Neuronal stem cell (in vitro differentiated cells): ENCODE measurements around the gene TAMM41.
A peak's percentile ranks its signal among the peaks of the same experiment; 100 is the strongest.
"Not testable (repeated sequence)": the region's sequence is repeated elsewhere in the genome, so short reads cannot be mapped to it uniquely, and the experiment has no call there.

Source experiments
- DNase-seq: peaks from one replicate; pipeline ENCODE4 v3.0.0-alpha.2; 2013; ENCODE audit warnings: low spot score
- H2AFZ ChIP-seq: one replicate; pipeline ENCODE4 v1.6.1; 2013; ENCODE audit warnings: mild to moderate bottlenecking, low read length, inconsistent platforms
- H2AK5ac ChIP-seq: 2 replicates; pipeline ENCODE4 v1.6.1; 2013; ENCODE audit warnings: low read depth, mild to moderate bottlenecking, inconsistent platforms, low read length, moderate library complexity, mixed read lengths
- H2BK120ac ChIP-seq: 2 replicates; pipeline ENCODE4 v1.6.1; 2013; ENCODE audit warnings: low read depth, mild to moderate bottlenecking, inconsistent platforms, low read length, moderate library complexity, mixed read lengths
- H2BK12ac ChIP-seq: one replicate; pipeline ENCODE4 v1.6.1; 2013; ENCODE audit warnings: low read length, inconsistent platforms
- H2BK15ac ChIP-seq: 2 replicates; pipeline ENCODE4 v1.6.1; 2013; ENCODE audit warnings: mild to moderate bottlenecking, low read length, inconsistent platforms, mixed read lengths
- H2BK5ac ChIP-seq: one replicate; pipeline ENCODE4 v1.6.1; 2013; ENCODE audit warnings: inconsistent platforms, mild to moderate bottlenecking, low read length, moderate library complexity
- H3K14ac ChIP-seq: one replicate; pipeline ENCODE4 v1.6.1; 2013; ENCODE audit warnings: low read length, inconsistent platforms
- H3K18ac ChIP-seq: 2 replicates; pipeline ENCODE4 v1.6.1; 2013; ENCODE audit warnings: low read length, inconsistent platforms
- H3K23ac ChIP-seq: 2 replicates; pipeline ENCODE4 v1.6.1; 2013; ENCODE audit warnings: low read depth, mild to moderate bottlenecking, mixed read lengths, low read length, inconsistent platforms; ENCODE audit not compliant: poor library complexity
- H3K27ac ChIP-seq: replicated peaks from 3 replicates; pipeline ENCODE4 v1.5.1; 2013; ENCODE audit warnings: low read length, inconsistent platforms
- H3K27me3 ChIP-seq, 3 experiments: 2 replicates each; pipeline ENCODE4 v1.6.1; 2013; ENCODE audit warnings: low read length in 3 of 3, mild to moderate bottlenecking in 2 of 3, inconsistent platforms in 1 of 3, low read depth in 1 of 3, mixed read lengths in 1 of 3, moderate library complexity in 1 of 3; ENCODE audit not compliant: control insufficient read depth in 3 of 3, insufficient read depth in 3 of 3
- H3K36me3 ChIP-seq, 2 donors: replicated peaks in 1 of 2; 2 replicates each; pipeline ENCODE4 v1.6.1; 2013; ENCODE audit warnings: low read length in 2 of 2; ENCODE audit not compliant: control insufficient read depth in 2 of 2, insufficient read depth in 2 of 2
- H3K4ac ChIP-seq: 2 replicates; pipeline ENCODE4 v1.6.1; 2013; ENCODE audit warnings: inconsistent platforms, mild to moderate bottlenecking, low read length, moderate library complexity
- H3K4me1 ChIP-seq, 2 donors: 1 replicate in 1 of 2; 2 replicates in 1 of 2; pipeline ENCODE4 v1.6.1; 2013; ENCODE audit warnings: low read length in 2 of 2, low read depth in 1 of 2; ENCODE audit not compliant: control insufficient read depth in 2 of 2, insufficient read depth in 1 of 2
- H3K4me2 ChIP-seq: one replicate; pipeline ENCODE4 v1.6.1; 2013; ENCODE audit warnings: mild to moderate bottlenecking, low read length, inconsistent platforms; ENCODE audit not compliant: insufficient read depth, poor library complexity, severe bottlenecking
- H3K4me3 ChIP-seq, 2 donors: 2 replicates each; pipeline ENCODE4 v1.5.1; 2013; ENCODE audit warnings: low read length in 2 of 2, mild to moderate bottlenecking in 2 of 2, inconsistent platforms in 1 of 2, moderate library complexity in 1 of 2
- H3K79me1 ChIP-seq: one replicate; pipeline ENCODE4 v1.6.1; 2013; ENCODE audit warnings: low read depth, mild to moderate bottlenecking, inconsistent platforms, low read length, moderate library complexity
- H3K9ac ChIP-seq: one replicate; pipeline ENCODE4 v1.6.1; 2013; ENCODE audit warnings: mild to moderate bottlenecking, low read depth, low read length, inconsistent platforms; ENCODE audit not compliant: poor library complexity
- H3K9me3 ChIP-seq, 2 donors: replicated peaks in 1 of 2; 2 replicates each; pipeline versions ENCODE3 to v1.6.1; 2013; ENCODE audit warnings: low read length in 2 of 2, mild to moderate bottlenecking in 2 of 2, inconsistent platforms in 1 of 2, low read depth in 1 of 2, mixed read lengths in 1 of 2, moderate library complexity in 1 of 2; ENCODE audit not compliant: control insufficient read depth in 2 of 2, insufficient read depth in 1 of 2
- H4K8ac ChIP-seq: one replicate; pipeline ENCODE4 v1.6.1; 2013; ENCODE audit warnings: low read depth, mild to moderate bottlenecking, inconsistent platforms, low read length, moderate library complexity
- H4K91ac ChIP-seq: one replicate; pipeline ENCODE4 v1.6.1; 2013; ENCODE audit warnings: low read length, low read depth, mild to moderate bottlenecking, inconsistent platforms; ENCODE audit not compliant: poor library complexity
- WGBS, 2 donors: extraction: QIAGEN DNeasy Blood & Tissue Kit; methylation state at CpG; one replicate each; pipeline ENCODE4 v1.1.7; 2013; ENCODE audit warnings: missing lambda C conversion rate in 2 of 2, mixed read lengths in 1 of 2; ENCODE audit not compliant: insufficient read length in 2 of 2, insufficient replicate concordance in 1 of 2; ENCODE audit errors: extremely low coverage in 2 of 2; 5-methylcytosine and 5-hydroxymethylcytosine counted together

The TAMM41 gene

GRCh38 chr3:11775493-11775892 is 71.2 kb downstream of the TAMM41 start:
- peaks cover 4 to 5% of the 10 kb centered on the region in 2 donors for H3K4me1 ChIP-seq
- no peak overlapping the region for H2BK120ac ChIP-seq
- H3K79me1 ChIP-seq, result no peaks in the 10 kb centered on the region
- no peak overlapping the region for H2AFZ ChIP-seq
- no peak overlapping the region for H3K18ac ChIP-seq
- WGBS, 2 donors, result no CpG with 5 or more reads among the region's 8 CpGs
- no peak overlapping the region for H3K4ac ChIP-seq
- no peak overlapping the region for H3K23ac ChIP-seq
- H3K4me2 ChIP-seq, result no peak overlapping the region
- H3K9me3 ChIP-seq, result peaks cover 0 to 3% of the 10 kb centered on the region in 2 donors
- H4K8ac ChIP-seq, result no peak overlapping the region
- H2BK15ac ChIP-seq, result no peak overlapping the region
- H2AK5ac ChIP-seq, result no peak overlapping the region
- peaks cover 0 to 3% of the 10 kb centered on the region in 2 donors for H3K36me3 ChIP-seq
- no peak overlapping the region for H3K27ac ChIP-seq
- H3K9ac ChIP-seq, result no peak overlapping the region
- no peak overlapping the region for H4K91ac ChIP-seq
- H3K27me3 ChIP-seq, result no peaks in the 10 kb centered on the region
- H2BK12ac ChIP-seq, result no peak overlapping the region
- H3K4me3 ChIP-seq, result no peak overlapping the region
- no peak for DNase-seq
- H2BK5ac ChIP-seq, result no peak overlapping the region
- H3K14ac ChIP-seq, result no peak overlapping the region

GRCh38 chr3:11774296-11774877 is 72.3 kb downstream of the TAMM41 start:
- Histone ChIP-seq H2AK5ac (no peak overlapping the region), H3K36me3 (peaks cover 0 to 3% of the 10 kb centered on the region in 2 donors), H3K27ac (no peak overlapping the region), H3K14ac (no peak overlapping the region), H3K27me3 (no peaks in the 10 kb centered on the region), H3K23ac (no peak overlapping the region), H4K91ac (no peak overlapping the region), H3K4me2 (no peak overlapping the region), H3K79me1 (no peaks in the 10 kb centered on the region), H3K4me3 (no peak overlapping the region), H3K4ac (no peak overlapping the region), H3K9ac (no peak overlapping the region), H2BK5ac (no peak overlapping the region), H2BK120ac (no peak overlapping the region), H3K4me1 (peaks cover 7% of the 10 kb centered on the region in 2 donors), H4K8ac (no peak overlapping the region), H2BK12ac (no peak overlapping the region), H3K9me3 (peaks cover 0 to 3% of the 10 kb centered on the region in 2 donors), H2BK15ac (no peak overlapping the region), H2AFZ (no peak overlapping the region), H3K18ac (no peak overlapping the region)
- WGBS, 2 donors, result no CpG with 5 or more reads among the region's 2 CpGs
- DNase-seq, result peak; percentile 32

- not testable (repeated sequence) for H3K27me3 ChIP-seq, H3K18ac ChIP-seq, DNase-seq, H2AFZ ChIP-seq, H3K9ac ChIP-seq, H3K27ac ChIP-seq, H3K14ac ChIP-seq, H3K36me3 ChIP-seq, H3K9me3 ChIP-seq, H2BK12ac ChIP-seq, H2BK5ac ChIP-seq, H3K4me3 ChIP-seq, H2BK120ac ChIP-seq, H3K4ac ChIP-seq, H2AK5ac ChIP-seq, H3K4me2 ChIP-seq, H2BK15ac ChIP-seq, H3K23ac ChIP-seq, H4K8ac ChIP-seq, H3K79me1 ChIP-seq, H3K4me1 ChIP-seq, H4K91ac ChIP-seq
- WGBS, 2 donors, result no CpG with 5 or more reads among the region's 7 CpGs
These were observed 74.8 kb downstream of the TAMM41 start for GRCh38 chr3:11771931-11772330.

DNA sequence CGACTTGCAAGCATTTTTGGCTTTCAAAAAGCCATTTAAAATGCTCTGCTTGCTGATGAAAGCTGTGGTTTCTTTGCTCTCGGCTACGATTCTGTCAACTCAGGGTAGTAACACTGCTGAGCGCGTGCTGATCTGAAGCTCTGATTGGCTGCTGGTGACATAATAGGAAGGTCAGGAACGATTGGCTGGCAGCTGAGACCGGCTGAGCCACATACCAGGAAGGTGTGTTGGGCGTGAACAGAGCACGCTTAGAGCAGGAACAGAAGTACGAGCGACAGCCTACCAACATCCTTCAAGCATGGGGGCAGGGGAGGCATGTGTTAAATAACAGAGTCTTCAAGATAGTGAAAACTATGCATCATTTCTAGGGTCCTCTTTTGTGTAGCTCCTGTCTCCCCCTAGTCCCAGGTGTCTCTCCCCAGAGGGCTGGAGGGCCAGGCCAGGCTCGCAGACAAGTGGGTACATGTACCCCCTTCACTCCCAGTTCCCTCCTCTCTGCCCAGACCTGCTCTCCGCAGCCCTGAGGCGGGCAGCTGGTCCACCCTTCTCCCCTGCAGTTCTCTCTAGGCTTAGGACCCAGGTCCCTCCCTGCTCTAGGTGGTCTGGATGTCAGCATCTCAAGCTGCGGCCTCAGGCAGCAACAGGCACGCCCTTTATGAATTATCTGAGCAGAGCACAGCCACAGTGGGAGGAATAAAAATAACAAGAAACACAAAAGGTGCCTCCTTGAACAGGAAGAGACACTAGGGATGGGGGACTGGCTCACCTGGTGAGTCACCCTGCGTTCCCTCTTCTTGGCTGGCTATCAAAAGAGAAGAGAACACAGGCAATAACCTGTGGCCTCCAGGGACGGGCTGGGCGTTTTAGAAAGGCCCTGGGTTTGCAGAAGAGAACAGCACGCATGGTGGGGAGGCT is 76.0 kb downstream of the TAMM41 start:
- Histone ChIP-seq H2BK5ac (no peak overlapping the region), H3K9ac (peak overlapping the region; percentile 15), H2BK15ac (no peak overlapping the region), H3K4me2 (peak overlapping the region; percentile 34), H4K91ac (no peak overlapping the region), H3K9me3 (no peaks in the 10 kb centered on the region), H3K4me1 (peaks cover 7% of the 10 kb centered on the region in 2 donors), H3K79me1 (no peaks in the 10 kb centered on the region), H3K27ac (no peak overlapping the region), H2AK5ac (no peak overlapping the region), H3K23ac (no peak overlapping the region), H2BK12ac (no peak overlapping the region), H4K8ac (no peak overlapping the region), H2BK120ac (no peak overlapping the region), H2AFZ (peak overlapping the region; percentile 80), H3K27me3 (no peaks in the 10 kb centered on the region), H3K14ac (no peak overlapping the region), H3K4me3 (peak overlapping the region in 1 of 2 donors; percentile 28), H3K36me3 (no peaks in the 10 kb centered on the region), H3K4ac (no peak overlapping the region), H3K18ac (no peak overlapping the region)
- DNase-seq, result peak; percentile 56
- no CpG with 5 or more reads among the region's 20 CpGs for WGBS, 2 donors
